ENCODE measurements around the gene TFF1.
A peak's percentile ranks its signal among the peaks of the same experiment; 100 is the strongest.

TFF1 gene

GRCh38 chr21:42341776-42342542 is 24.4 kb downstream of the TFF1 start:
- DNase-seq = no peak

DNA sequence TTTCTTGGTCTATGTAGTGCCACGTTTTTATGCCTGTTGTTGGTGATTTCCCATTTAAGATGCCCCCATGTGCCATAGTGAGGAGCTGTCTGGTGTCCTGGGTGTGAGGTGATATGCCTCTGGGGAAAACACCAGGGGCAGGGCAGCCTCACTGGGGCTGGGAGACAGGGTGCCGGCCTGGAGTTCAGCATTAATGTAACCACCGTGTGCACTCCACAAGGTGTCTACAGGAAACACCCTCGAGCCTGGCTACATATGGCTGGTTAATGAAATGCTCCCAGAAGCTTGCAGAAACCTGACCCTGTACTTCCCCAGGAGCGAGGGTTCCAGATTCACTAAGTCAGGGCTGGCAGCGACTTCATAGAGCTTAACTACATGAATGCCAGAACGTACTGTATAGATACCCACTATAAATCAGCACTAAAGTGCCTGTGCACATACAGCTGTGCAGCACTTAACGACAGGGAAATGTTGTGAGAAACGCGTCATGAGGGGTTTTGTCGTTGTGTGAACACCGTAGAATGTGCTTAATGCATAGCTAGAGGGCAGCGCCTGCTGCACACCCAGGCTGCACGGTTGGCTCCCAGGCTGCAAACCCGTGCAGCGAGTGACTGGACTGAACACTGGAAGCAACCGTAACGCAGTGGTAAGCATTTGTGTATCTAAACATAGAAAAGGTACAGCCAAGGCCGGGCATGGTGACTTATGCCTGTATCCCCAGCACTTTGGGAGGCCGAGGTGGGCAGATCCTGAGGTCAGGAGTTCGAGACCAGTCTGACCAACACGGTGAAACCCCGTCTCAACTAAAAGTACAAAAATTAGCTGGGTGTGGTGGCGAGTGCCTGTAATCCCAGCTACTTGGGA is 25.9 kb downstream of the TFF1 start:
- no peak for DNase-seq

- no peak for DNase-seq
Measured at GRCh38 chr21:42338729-42339715, 27.3 kb downstream of the TFF1 start.

- DNase-seq = peak; percentile 64 to 82 (median 74)
Measured at GRCh38 chr21:42337830-42338728, 28.3 kb downstream of the TFF1 start.

GRCh38 chr21:42337276-42337675 is 29.1 kb downstream of the TFF1 start:
- no peak for DNase-seq

DNA sequence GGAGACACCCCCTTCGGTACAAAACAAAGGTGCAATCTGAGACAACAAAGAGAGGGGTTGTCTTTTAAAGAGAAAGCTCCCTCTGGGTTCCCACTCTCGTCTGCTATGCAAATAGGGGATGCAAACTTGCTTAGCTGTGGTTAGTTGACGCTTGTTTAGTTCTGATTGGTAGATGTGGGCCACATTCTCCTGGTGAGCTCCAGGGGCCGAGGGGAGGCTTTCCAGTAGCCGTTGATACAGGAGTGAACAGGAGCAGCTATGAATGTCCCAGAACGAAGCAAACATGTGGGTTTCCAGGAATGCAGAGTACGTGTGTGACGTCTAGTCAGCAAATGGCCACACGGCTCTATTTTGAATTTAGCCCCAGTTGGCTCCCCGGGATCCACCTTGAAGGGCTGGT is 30.3 kb downstream of the TFF1 start:
- DNase-seq = no peak

- no peak for DNase-seq
Measured at GRCh38 chr21:42332557-42333317, 33.6 kb downstream of the TFF1 start.

DNA sequence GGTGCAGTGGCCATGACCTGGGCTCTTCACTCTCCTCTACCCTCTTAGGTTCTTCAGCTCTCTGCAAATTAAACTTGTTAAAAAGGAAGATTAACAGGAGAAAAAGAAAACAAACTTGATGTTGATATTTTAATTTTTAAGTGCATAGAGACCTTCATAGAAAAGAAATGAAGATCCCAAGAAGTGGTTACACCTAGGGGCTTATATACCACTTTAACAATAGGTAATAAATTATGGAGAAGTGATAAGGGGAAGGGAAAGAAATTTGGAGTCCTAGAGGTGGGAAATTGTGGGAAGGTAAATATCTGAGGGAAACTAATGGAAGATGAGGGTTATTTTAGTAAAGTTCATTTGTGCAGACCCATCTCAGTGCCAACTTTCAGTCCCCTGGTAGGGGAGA is 34.7 kb downstream of the TFF1 start:
- DNase-seq = no peak

- no peak for DNase-seq
Measured at GRCh38 chr21:42330380-42331371, 35.7 kb downstream of the TFF1 start.

GRCh38 chr21:42324896-42325295 is 41.4 kb downstream of the TFF1 start:
- DNase-seq = no peak

GRCh38 chr21:42321845-42322244 is 44.5 kb downstream of the TFF1 start:
- DNase-seq = no peak

DNA sequence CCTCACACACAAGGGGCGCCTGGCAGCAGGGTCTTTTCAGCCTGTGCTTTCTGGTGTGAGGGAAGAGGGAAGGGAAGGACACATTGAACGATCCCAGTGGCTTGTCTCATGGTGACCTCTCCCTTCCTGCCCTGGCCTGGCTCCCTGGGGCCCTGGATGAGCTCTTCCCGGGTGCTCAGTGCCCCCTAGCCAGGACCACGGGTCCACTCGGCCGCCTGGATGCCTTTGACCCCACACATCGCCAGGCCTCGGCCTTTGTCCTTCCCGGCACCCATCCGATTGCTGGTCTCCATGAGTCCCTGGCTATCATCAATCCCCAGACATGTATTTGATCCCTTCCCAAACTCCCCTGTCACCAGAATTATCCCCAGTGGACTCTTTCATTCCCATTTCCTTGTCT is 45.1 kb downstream of the TFF1 start:
- no peak for DNase-seq

DNA sequence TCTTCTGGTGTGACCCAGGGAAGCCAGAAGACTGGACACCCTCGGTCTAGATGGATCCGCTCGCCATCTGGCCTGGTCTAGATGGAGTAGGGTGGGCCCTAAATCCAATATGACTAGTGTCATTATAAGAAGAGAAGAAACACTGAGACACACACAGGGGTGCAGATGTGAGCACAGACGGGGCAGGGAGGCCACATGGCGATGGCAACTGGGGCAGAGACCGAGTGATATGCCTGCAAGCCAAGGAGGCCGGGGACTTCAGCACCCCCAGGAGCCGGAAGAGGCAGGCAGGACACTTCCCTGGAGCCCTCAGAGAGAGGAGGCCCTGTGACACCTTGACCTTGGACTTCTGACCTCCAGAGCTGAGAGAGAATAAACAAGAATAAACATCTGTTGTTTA is 45.5 kb downstream of the TFF1 start:
- DNase-seq = no peak

GRCh38 chr21:42319851-42320572 is 46.3 kb downstream of the TFF1 start:
- DNase-seq = no peak

GRCh38 chr21:42319376-42319775 is 47.0 kb downstream of the TFF1 start:
- DNase-seq = no peak

DNA sequence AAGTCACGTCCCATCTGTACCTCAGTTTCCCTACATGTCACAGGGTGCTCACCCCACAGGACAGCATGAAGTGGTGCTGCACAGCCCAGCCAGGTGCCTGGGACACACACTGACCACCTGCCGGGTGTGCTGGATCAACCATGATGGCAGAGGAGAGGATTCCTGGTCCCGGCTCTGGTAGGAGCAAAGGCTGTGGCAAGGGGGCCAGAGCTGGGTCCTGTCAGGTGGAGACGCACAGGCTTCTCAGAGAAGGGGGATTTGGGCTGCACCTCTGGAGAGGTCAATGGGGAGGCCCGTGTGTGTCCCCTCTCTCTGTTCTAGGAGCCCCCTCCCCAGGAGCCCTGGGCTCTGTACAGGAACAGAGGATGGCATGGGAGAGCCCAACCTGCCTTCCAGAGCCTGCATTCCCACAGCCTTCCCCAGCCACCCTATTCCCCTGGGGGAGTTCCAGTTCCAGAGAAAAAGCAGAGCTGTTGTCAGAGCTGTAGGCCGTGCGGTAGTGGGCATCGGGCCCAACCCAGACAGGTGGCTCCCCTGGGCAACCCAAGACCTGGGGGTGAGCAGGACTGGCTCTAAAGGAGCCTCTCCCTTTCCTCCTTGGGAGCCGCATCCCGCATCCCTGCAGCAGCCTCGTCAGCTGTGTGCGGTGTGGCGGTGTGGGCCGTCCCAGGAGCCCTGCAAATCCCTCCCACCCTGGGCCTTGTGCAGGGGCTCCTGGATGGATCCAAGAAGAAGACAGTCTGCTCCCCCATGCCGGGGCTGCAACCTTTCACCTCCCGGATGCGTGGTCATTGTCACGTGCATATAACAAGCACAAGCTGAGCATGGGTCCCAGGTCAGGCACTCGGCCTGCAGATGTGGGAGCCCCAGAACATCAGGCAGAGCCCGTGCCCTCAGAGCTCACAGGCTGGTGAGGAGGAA is 48.2 kb downstream of the TFF1 start:
- no peak for DNase-seq

DNA sequence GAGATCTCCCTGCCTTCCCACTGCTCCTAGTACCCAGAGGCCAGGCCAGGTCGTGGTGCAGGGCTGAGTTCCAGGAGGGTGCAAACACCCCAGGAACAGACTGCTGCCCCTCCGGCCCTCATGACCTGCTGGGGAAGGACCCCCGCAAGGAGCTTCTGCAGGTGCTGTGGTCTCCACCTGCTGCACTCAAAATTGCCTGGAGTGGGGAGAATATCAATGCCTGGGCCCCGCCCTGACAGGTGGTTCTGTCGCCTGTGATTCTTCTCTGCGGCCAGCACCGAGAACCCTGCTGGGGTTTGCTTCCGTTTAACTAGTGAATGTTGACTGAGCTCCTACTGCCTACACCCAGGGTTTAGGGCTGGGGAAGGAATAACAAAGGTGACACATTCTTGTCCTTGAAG is 49.0 kb downstream of the TFF1 start:
- DNase-seq = no peak

DNA sequence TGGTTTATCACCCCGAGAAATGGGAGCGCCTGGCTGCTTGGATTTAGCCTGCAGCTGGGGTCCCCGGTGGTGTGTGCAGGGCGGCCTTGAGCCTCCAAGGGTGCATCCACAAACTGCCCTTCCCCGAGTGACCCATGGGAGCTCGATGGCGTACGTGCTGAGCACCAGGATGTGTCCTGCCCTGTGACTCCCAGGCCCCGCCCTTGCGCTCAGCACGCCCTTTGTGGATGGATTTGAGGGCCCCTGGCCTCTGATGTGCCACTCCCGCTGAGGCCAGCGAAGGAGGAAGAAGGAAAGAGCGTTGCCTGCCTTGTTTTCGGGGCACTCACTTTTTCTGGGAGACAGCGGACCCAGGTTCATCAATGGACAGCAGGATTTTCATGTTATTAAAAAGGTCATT is 49.4 kb downstream of the TFF1 start:
- no peak for DNase-seq

Data from stimulated activated naive CD4-positive, alpha-beta T cell (primary cell).